Activated CD8-positive, alpha-beta memory T cell treated with anti-CD3 and anti-CD28 coated beads for 24 hours (primary cell): ENCODE results near the gene CAMTA2.
"Not testable (repeated sequence)": the region's sequence is repeated elsewhere in the genome, so short reads cannot be mapped to it uniquely, and the experiment has no call there.

Experiments
- DNase-seq: peaks from one replicate; pipeline ENCODE4 v3.0.0-alpha.2; 2020

Gene CAMTA2

DNA sequence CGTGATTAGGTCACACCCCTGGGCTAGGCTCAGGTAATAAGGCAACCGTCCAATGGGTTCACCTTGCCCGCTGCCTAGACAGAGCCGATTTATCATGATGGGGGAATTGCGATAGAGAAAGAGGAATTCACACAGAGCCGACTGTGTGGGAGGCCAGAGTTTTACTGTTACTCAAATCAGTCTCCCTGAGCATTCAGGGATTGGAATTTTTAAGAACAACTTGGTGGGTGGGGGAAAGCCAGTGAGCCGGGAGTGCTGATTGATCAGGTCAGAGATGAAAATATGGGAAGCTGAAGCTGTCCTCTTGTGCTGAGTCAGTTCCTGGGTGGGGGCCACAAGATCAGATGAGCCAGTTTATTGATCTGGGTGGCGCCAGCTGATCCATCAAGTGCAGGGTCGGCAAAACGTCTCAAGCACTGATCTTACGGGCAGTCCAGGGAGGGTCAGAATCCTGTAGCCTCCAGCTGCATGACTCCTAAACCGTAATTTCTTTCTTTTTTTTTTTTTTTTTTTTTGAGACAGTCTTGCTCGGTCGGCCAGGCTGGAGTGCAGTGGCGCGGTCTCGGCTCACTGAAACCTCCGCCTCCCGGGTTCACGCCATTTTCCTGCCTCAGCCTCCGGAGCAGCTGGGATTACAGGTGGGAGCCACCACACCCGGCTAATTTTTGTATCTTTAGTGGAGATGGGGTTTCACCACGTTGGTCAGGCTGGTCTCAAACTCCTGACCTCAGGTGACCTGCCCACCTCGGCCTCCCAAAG lies 60.7 kb downstream of the CAMTA2 start:
- DNase-seq, result not testable (repeated sequence)

DNA sequence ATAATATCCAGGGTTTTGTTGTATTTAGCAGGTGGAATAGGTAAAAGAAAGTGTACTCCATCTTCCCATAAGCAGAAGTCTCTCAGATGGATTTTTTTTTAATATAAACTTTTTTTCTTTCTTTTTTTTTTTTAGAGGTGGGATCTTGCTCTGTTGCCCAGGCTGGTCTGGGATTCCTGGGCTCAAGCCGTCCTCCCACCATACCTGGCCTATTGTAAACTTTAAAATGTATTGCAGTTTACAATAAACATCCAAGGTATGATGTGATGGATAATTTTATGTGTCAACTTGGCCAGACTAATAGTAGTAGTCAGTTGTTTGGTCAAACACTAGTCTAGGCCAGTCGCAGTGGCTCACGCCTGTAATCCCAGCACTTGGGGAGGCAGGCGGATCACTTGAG lies 66.2 kb downstream of the CAMTA2 start:
- no peak for DNase-seq

DNA sequence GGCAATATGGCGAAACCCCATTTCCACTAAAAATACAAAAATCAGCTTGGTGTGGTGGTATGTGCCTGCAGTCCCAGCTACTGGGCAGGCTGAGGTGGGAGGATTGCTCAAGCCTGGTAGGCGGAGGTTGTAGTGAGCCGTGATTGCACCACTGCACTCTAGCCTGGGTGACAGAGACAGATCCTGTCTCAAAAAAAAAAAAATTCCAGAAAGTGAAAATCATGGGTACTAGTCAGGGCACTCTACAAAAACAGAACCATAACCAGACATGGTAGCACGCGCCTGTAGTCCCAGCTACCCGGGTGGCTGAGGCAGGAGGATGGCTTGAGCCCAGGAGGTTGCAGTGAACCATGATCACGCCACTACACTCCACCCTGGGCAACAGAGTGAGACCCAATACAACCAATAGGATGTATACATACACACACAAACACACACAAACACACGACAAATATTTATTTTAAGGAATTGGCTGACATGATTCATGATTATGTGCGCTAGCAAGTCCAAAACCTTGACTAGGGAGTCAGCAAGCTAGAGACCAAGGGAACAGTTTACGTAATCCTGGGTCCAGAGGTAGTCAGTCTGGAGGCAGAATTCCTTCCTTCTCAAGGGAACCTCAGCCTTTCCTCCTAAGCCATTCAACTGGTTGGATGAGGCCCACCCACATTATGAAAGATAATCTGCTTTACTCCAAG lies 67.0 kb downstream of the CAMTA2 start:
- no peak for DNase-seq

DNA sequence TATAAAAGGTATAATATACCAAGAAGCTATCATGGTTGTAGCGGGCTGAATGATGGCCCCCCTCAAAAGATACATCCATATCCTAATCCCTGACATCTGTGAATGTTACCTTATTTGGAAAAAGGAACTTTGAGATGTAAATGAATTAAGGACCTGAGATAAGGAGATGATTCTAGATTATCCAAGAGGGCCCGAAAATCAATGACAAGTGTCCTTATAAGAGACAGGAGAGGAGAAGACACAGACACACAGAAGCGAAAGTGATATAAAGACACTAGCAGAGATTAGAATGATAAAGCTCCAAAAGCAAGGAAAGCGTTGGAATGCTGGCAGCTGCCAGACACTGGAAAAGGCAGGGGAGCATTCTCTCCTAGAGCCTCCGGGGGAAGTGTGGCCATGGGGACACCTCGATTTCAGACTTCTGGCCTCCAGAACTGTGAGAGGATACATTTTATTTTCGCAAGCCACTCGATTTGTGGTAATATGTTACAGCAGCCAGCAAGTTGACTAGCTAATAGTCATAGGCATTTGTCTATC lies 67.9 kb downstream of the CAMTA2 start:
- DNase-seq, result no peak
